Activated CD8-positive, alpha-beta T cell treated with anti-CD3 and anti-CD28 coated beads for 36 hours (primary cell): ENCODE results near the gene FHAD1. TPM values are rescaled to one million over a fixed set of nuclear protein-coding genes. Genes with fewer than 3 reads are reported as not detected.
A peak's percentile ranks its signal among the peaks of the same experiment; 100 is the strongest.
"Not testable (repeated sequence)": the region's sequence is repeated elsewhere in the genome, so short reads cannot be mapped to it uniquely, and the experiment has no call there.

ENCODE experiments used
- ATAC-seq: fragments of 200-7000 bp; cut with Tn5 transposase; one replicate; pipeline ENCODE4 v1.10.0; 2021; ENCODE audit warnings: mild to moderate bottlenecking, moderate library complexity
- CTCF ChIA-PET: fragments of 350-600 bp; sonication (Branson Sonifier 250); formaldehyde crosslinking; loops from one replicate; lab custom pipeline; 2021; ENCODE audit warnings: antibody characterized with exemption; lab: Charles Lee
- POLR2A ChIA-PET: fragments of 350-600 bp; sonication (Branson Sonifier 250); formaldehyde crosslinking; loops from one replicate; lab custom pipeline; 2021; ENCODE audit warnings: antibody characterized with exemption; lab: Charles Lee
- DNase-seq: peaks from one replicate; pipeline ENCODE4 v3.0.0-alpha.2; 2020
- H3K27ac Mint-ChIP-seq: one replicate; pipeline ENCODE4 v1.8.0; 2021; ENCODE audit warnings: mild to moderate bottlenecking, mixed read lengths
- H3K27me3 Mint-ChIP-seq: one replicate; pipeline ENCODE4 v1.8.0; 2021; ENCODE audit warnings: mixed read lengths
- H3K36me3 Mint-ChIP-seq: one replicate; pipeline ENCODE4 v1.8.0; 2021; ENCODE audit warnings: low read depth, mixed read lengths
- H3K4me1 Mint-ChIP-seq: one replicate; pipeline ENCODE4 v1.8.0; 2021; ENCODE audit warnings: low read depth, mixed read lengths
- H3K4me3 Mint-ChIP-seq: one replicate; pipeline ENCODE4 v1.8.0; 2021; ENCODE audit warnings: mild to moderate bottlenecking, moderate library complexity, mixed read lengths
- H3K9me3 Mint-ChIP-seq: one replicate; pipeline ENCODE4 v1.8.0; 2021; ENCODE audit warnings: mixed read lengths
- intact Hi-C: fragments of 100-400 bp; cut with micrococcal nuclease; formaldehyde crosslinking; loops from one replicate; pipeline ENCODE4 v1.10.0; 2022
- total RNA-seq, 2 experiments: library from RNA; stranded (reverse); gene quantifications; one replicate each; pipeline ENCODE4 v1.2.3, GENCODE V29; 2021
- TF ChIP-seq, protein P1 (sequence below): fragments of 200-600 bp; IDR thresholded peaks from one replicate; pipeline ENCODE4 v1.8.0; 2022; ENCODE audit warnings: antibody characterized with exemption, mild to moderate bottlenecking

Gene FHAD1
- total RNA-seq, 2 experiments from 2014 or later: 0.07 to 0.16 TPM

DNA sequence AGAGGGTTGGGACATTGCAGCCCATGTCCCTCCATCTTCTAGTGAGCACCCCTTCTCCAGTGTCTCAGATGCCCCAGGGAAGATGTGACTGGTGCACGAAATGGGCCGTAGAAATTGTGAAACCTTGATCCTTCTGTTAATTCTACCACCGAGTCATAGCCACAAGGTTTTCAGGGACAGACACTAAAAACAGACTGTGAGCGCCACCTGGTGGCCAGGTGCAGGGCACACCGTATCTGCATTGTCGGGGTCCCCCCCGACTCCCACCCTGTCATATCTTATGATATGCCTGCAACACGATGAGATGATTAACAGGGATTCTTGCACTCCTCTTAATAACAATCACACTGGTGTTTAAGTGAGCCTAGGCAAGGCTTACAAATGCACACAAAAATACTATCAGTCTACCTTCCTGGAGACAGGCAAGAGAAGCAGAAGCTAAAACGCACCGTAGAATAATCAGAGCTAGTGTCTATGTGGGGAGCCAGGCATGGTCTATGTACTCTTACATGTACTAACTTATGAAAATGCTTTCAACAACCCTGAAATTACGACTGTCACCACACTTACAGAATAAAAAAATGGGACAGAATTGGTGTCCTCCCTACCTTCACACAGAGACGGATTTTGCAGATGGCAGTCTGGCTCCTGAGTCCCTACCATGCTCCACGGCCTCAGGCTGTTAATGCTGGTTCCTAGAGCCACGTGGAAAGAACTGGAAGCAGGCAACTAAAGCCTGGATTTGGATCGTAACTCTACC, 57.9 kb downstream of the FHAD1 start:
- TF ChIP-seq, protein P1, sequence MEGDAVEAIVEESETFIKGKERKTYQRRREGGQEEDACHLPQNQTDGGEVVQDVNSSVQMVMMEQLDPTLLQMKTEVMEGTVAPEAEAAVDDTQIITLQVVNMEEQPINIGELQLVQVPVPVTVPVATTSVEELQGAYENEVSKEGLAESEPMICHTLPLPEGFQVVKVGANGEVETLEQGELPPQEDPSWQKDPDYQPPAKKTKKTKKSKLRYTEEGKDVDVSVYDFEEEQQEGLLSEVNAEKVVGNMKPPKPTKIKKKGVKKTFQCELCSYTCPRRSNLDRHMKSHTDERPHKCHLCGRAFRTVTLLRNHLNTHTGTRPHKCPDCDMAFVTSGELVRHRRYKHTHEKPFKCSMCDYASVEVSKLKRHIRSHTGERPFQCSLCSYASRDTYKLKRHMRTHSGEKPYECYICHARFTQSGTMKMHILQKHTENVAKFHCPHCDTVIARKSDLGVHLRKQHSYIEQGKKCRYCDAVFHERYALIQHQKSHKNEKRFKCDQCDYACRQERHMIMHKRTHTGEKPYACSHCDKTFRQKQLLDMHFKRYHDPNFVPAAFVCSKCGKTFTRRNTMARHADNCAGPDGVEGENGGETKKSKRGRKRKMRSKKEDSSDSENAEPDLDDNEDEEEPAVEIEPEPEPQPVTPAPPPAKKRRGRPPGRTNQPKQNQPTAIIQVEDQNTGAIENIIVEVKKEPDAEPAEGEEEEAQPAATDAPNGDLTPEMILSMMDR: peak; percentile 96
- intact Hi-C loops: loop anchor here (2.0 kb wide), 1 partner anchor 176 kb away; no protein-coding TSS in a partner anchor
- Mint-ChIP-seq H3K27ac (no peak overlapping the region), H3K27me3 (no peaks in the 10 kb centered on the region), H3K36me3 (no peaks in the 10 kb centered on the region), H3K4me1 (no peaks in the 10 kb centered on the region), H3K9me3 (no peaks in the 10 kb centered on the region), H3K4me3 (no peak overlapping the region)
- CTCF ChIA-PET: interaction anchor here (0.6 to 5.1 kb wide), 26 partner anchors 9 to 226 kb away, joined by 3 to 64 read pairs (median 4); no protein-coding TSS in a partner anchor
- ATAC-seq: peak; percentile 77
- POLR2A ChIA-PET: interaction anchor here (1.2 kb wide), 1 partner anchor 179 kb away, joined by 3 read pairs; no protein-coding TSS in a partner anchor
- DNase-seq: peak; percentile 84

DNA sequence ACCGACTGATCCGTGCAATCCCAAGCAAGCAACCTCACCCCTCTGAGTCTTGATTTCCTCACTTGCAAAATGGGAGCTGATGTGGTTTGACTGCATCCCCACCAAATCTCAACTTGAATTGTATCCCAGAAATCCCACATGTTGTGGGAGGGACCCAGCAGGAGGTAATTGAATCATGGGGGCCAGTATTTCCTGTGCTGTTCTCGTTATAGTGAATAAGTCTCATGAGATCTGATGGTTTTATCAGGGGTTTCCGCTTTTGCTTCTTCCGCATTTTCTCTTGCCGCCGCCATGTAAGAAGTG, 58.4 kb downstream of the FHAD1 start:
- ChIA-PET CTCF (interaction anchor here (0.6 to 5.1 kb wide), 20 partner anchors 8 to 227 kb away, joined by 3 to 64 read pairs (median 3); no protein-coding TSS in a partner anchor), POLR2A (no interaction called here)
- intact Hi-C loops: loop anchor here (2.0 kb wide), 1 partner anchor 177 kb away; no protein-coding TSS in a partner anchor
- Mint-ChIP-seq H3K4me3 (no peak overlapping the region), H3K27ac (no peak overlapping the region), H3K27me3 (no peaks in the 10 kb centered on the region), H3K9me3 (no peaks in the 10 kb centered on the region), H3K4me1 (no peaks in the 10 kb centered on the region), H3K36me3 (no peaks in the 10 kb centered on the region)
- TF ChIP-seq, protein P1: no peak
- ATAC-seq (no peak), DNase-seq (no peak)

DNA sequence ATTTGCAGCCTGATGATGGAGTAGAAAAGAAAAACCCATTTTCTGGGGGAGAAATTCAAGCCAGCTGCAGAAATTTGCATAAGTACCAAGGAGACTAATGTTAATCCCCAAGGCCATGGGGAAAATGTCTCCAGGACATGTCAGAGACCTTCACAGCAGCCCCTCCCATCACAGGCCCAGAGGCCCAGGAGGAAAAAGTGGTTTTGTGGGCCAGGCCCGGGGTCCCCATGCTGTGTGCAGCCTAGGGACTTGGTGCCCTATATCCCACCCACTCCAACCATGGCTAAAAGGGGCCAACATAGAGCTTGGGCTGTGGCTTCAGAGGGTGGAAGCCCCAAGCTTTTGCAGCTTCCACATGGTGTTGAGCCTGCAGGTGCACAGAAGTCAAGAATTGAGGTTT, 59.3 kb downstream of the FHAD1 start:
- H3K4me3 Mint-ChIP-seq, ATAC-seq, H3K4me1 Mint-ChIP-seq, POLR2A ChIA-PET, H3K27me3 Mint-ChIP-seq, H3K36me3 Mint-ChIP-seq, DNase-seq, H3K9me3 Mint-ChIP-seq, intact Hi-C loops, H3K27ac Mint-ChIP-seq: not testable (repeated sequence)
- CTCF ChIA-PET: interaction anchor here (1.0 to 1.5 kb wide), 3 partner anchors 14 to 178 kb away, joined by 3 to 9 read pairs (median 3); no protein-coding TSS in a partner anchor

DNA sequence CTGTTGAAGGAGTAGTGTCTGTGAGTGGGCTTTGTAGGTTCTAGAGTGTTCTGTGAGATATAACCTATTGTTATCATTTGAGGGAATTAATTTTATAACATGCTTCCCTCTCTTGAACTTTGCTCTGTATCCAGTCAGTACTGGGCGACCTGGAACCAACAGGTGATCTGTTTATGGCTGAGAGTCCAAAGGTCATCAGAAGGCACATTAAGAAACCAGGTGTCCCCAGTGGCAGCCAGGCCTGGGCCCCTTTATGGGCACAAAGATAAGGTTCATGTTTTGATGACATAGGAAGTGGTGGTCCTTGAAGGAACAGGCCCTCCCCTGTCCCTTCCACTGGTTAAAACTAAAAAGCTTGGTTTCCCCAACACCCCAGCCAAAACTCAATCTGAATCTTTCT, 61.1 kb downstream of the FHAD1 start:
- ChIA-PET POLR2A (no interaction called here), CTCF (interaction anchor here (0.8 to 1.2 kb wide), 3 partner anchors 13 to 305 kb away, joined by 3 read pairs; no protein-coding TSS in a partner anchor)
- TF ChIP-seq, protein P1: no peak
- intact Hi-C loops: no loop called here
- Mint-ChIP-seq H3K4me1 (no peaks in the 10 kb centered on the region), H3K27me3 (peaks cover 3% of the 10 kb centered on the region), H3K9me3 (no peaks in the 10 kb centered on the region), H3K27ac (no peak overlapping the region), H3K36me3 (no peaks in the 10 kb centered on the region), H3K4me3 (no peak overlapping the region)
- DNase-seq (no peak), ATAC-seq (no peak)

DNA sequence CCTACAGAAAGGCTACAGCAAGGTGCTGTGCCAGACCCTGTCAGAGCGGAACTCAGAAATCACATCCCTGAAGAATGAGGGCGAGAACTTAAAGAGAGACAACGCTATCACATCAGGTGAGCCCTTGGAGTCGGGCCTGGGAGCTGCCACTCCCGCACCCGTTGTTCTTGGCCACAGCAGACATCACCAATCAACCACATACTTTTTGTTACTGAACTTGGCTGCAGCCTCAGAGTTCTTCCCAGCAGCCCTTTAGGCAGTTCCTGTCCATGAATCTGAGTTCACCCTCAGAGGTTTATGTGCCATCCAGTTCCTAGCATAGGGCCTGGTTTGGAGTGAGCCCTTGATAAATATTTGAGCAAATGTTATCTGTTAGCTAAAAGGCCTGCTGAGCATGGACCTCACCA, 61.6 kb downstream of the FHAD1 start:
- CTCF ChIA-PET: interaction anchor here (0.8 to 1.6 kb wide), 6 partner anchors 12 to 306 kb away, joined by 3 to 7 read pairs (median 3); no protein-coding TSS in a partner anchor
- H3K27ac Mint-ChIP-seq: no peak overlapping the region
- H3K27me3 Mint-ChIP-seq: peaks cover 3% of the 10 kb centered on the region
- POLR2A ChIA-PET: no interaction called here
- no peaks in the 10 kb centered on the region for H3K36me3 Mint-ChIP-seq
- TF ChIP-seq, protein P1: no peak
- H3K4me1 Mint-ChIP-seq: no peaks in the 10 kb centered on the region
- no peaks in the 10 kb centered on the region for H3K9me3 Mint-ChIP-seq
- H3K4me3 Mint-ChIP-seq: no peak overlapping the region
- DNase-seq (no peak), ATAC-seq (no peak)
- intact Hi-C loops: no loop called here
